ENCODE data around the gene CHN1.

DNA sequence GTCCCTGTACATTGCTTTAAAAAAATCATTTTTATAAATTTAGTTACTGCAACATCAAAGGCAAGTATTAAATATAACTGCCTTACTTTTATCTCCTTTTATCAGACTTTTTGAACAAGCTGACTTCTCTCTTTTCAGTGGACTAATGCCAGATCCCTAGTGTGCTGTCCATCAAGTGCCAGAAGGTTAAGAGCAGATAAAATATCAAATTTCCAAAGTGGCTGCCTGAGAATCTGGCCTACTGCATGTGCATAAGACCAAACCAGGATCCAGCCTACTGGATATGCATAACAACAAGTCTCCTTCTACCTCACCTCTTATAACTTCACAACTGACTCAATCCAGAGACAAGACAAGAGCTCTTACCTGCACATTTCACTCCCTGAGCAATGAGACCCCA is 181.1 kb downstream of the CHN1 start:
- TF ChIP-seq, protein P1, sequence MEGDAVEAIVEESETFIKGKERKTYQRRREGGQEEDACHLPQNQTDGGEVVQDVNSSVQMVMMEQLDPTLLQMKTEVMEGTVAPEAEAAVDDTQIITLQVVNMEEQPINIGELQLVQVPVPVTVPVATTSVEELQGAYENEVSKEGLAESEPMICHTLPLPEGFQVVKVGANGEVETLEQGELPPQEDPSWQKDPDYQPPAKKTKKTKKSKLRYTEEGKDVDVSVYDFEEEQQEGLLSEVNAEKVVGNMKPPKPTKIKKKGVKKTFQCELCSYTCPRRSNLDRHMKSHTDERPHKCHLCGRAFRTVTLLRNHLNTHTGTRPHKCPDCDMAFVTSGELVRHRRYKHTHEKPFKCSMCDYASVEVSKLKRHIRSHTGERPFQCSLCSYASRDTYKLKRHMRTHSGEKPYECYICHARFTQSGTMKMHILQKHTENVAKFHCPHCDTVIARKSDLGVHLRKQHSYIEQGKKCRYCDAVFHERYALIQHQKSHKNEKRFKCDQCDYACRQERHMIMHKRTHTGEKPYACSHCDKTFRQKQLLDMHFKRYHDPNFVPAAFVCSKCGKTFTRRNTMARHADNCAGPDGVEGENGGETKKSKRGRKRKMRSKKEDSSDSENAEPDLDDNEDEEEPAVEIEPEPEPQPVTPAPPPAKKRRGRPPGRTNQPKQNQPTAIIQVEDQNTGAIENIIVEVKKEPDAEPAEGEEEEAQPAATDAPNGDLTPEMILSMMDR (IDR thresholded peaks at IDR 0.05): no peak
- no peak for TF ChIP-seq POLR2A (IDR thresholded peaks at IDR 0.05)
